Activated T-helper 17 cell treated with anti-CD3 and anti-CD28 coated beads, Interleukin-2, amount 50 U/mL, for 72 hours (primary cell): ENCODE results near the gene CLEC4M. TPM values are rescaled to one million over a fixed set of nuclear protein-coding genes. Genes with fewer than 3 reads are reported as not detected.
"Not testable (repeated sequence)": the region's sequence is repeated elsewhere in the genome, so short reads cannot be mapped to it uniquely, and the experiment has no call there.

Experiments
- ATAC-seq: fragments of 150-1000 bp; cut with Tn5 transposase; replicated peaks from 2 replicates; pipeline ENCODE4 v1.10.0; 2021; ENCODE audit warnings: mild to moderate bottlenecking, moderate library complexity
- H3K27ac Mint-ChIP-seq: one replicate; pipeline ENCODE4 v1.8.0; 2022; ENCODE audit warnings: mixed read lengths
- H3K27me3 Mint-ChIP-seq: one replicate; pipeline ENCODE4 v1.8.0; 2022; ENCODE audit warnings: mixed read lengths
- H3K36me3 Mint-ChIP-seq: one replicate; pipeline ENCODE4 v1.8.0; 2022; ENCODE audit warnings: low read depth, mild to moderate bottlenecking, mixed read lengths
- H3K4me1 Mint-ChIP-seq: one replicate; pipeline ENCODE4 v1.8.0; 2022; ENCODE audit warnings: mixed read lengths
- H3K4me3 Mint-ChIP-seq: one replicate; pipeline ENCODE4 v1.8.0; 2022; ENCODE audit warnings: mild to moderate bottlenecking, mixed read lengths
- H3K9me3 Mint-ChIP-seq: one replicate; pipeline ENCODE4 v1.8.0; 2022; ENCODE audit warnings: mixed read lengths
- total RNA-seq, 2 donors: library from RNA; stranded (reverse); gene quantifications; one replicate each; pipeline ENCODE4 v1.2.3, GENCODE V29; 2022

Gene CLEC4M
- total RNA-seq, 2 donors from 2014 or later = not detected

DNA sequence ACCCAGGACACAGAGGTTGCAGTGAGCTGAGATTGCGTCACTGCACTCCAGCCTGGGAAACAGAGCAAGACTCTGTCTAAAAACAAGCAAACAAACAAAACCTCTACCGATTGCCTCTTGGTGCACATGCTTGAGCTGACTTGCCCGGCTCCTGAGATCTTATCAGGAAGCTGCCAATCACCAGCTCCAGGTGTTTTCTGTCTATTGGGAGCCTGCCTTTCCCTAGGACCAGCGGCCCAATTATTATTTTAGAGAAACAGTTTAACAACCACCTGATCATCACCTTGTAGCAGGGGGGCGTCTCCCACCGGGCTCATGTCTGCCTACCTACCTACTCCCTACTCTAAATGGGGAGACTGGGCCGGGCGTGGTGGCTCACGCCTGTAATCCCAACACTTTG, 10.8 kb downstream of the CLEC4M start:
- Mint-ChIP-seq H3K4me1 (peaks cover 15% of the 10 kb centered on the region), H3K9me3 (no peaks in the 10 kb centered on the region), H3K27ac (no peak overlapping the region), H3K4me3 (no peak overlapping the region), H3K27me3 (peaks cover 21% of the 10 kb centered on the region), H3K36me3 (no peaks in the 10 kb centered on the region)
- no peak for ATAC-seq

DNA sequence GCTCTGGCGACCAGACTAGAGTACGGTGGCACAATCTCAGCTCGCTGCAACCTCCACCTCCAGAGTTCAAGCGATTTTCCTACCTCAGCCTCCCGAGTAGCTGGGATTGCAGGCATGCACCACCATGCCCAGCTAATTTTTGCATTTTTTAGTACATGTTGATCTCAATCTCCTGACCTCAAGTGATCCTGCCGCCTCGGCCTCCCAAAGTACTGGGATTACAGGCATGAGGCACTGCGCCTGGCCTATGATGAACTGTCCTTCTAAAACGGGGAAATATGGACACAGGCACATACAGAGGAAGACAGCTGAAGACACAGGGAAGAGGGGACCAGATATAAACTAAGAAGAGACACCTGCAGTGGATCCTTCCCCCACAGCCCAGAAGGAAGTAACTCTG, 12.7 kb downstream of the CLEC4M start:
- Mint-ChIP-seq H3K36me3 (no peaks in the 10 kb centered on the region), H3K4me1 (peaks cover 15% of the 10 kb centered on the region), H3K9me3 (no peaks in the 10 kb centered on the region), H3K4me3 (no peak overlapping the region), H3K27ac (no peak overlapping the region), H3K27me3 (peaks cover 20% of the 10 kb centered on the region)
- no peak for ATAC-seq

DNA sequence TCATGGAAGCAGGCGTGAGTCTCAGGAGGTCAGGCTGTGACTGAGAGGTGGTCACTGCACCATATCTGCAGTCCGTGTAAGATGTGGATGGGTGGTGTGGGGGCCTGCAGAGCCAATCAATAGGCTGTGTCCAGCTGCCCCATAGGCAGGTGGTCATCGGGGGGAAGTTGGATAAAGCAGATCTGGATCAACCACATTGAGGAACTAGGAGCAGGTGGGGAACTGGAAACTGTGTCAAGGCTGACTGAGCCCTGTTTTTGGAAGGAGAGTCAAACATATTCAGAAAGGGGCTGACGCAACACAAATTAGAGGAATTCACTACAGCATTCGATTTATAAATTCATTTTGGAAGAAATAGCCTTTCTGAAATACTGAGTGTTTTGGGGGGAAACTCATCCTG, 15.0 kb downstream of the CLEC4M start:
- Mint-ChIP-seq H3K27ac (no peak overlapping the region), H3K4me1 (no peaks in the 10 kb centered on the region), H3K9me3 (no peaks in the 10 kb centered on the region), H3K36me3 (no peaks in the 10 kb centered on the region), H3K27me3 (peaks cover 23% of the 10 kb centered on the region), H3K4me3 (no peak overlapping the region)
- no peak for ATAC-seq

DNA sequence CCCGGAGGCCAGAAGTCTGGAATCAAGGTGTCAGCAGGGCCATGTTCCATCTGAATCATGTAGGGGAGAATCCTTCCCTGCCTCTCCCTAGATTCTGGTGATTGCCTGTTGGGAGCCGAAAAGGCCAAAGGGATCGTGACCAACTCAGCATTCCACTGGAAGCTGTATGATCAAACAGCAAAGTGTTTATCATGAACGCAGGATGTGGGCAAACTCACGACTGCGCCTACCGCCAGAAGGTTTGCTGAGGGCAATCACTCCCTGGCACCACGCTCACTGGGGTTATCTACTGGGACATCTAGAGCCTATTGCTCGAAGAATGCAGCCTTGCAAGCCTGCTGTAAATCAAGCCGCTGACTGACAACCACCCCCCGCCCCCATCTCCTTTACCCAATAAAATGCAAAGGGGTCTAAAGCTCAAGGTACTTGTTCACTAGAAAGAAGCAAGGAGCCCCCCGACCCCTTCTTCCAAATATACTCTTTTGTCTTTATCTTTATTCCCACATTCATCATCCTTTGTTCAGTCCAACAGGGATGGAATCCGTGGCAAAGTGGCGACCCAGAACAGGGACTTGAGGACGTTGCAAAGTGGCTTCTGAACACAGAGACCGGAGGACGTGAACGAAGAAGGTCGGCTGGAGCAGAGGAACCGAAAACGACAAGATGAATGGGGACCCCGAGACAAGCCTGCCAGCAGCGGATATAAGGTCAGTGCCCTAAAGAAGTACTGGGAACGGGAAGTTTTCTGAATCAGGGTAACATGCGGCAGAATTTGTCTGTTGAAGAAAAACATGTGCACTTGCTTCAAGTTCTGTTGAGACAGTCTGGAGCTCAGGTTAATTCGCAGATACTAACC, 16.8 kb downstream of the CLEC4M start:
- Mint-ChIP-seq H3K27ac (no peak overlapping the region), H3K27me3 (peaks cover 37% of the 10 kb centered on the region)

DNA sequence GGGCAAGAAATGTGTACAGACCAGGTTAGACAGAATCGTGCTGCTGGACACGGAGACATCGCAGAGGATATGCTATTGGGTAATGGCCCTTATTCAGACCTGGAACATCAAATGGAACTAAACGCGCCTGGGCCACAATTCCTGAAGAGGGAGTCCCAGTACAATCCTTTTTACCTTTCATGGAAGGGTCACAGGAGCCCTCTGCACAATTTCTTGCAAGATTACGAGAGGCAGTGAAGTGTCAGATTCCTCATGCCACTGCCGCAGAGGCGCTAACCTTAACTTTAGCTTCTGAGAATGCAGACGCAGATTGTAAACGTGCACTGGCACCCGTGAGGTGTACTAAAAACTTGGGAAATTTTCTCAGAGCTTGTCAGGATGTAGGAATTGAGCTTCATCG, 18.1 kb downstream of the CLEC4M start:
- Mint-ChIP-seq H3K4me3 (no peak overlapping the region), H3K9me3 (no peaks in the 10 kb centered on the region), H3K36me3 (no peaks in the 10 kb centered on the region), H3K4me1 (no peaks in the 10 kb centered on the region), H3K27ac (no peak overlapping the region), H3K27me3 (peaks cover 35% of the 10 kb centered on the region)
- no peak for ATAC-seq

More for the DNA sequence above, 16.8 kb downstream of the CLEC4M start:
- ATAC-seq = no peak
- Mint-ChIP-seq H3K9me3 (no peaks in the 10 kb centered on the region), H3K4me3 (no peak overlapping the region), H3K36me3 (no peaks in the 10 kb centered on the region), H3K4me1 (no peaks in the 10 kb centered on the region)

DNA sequence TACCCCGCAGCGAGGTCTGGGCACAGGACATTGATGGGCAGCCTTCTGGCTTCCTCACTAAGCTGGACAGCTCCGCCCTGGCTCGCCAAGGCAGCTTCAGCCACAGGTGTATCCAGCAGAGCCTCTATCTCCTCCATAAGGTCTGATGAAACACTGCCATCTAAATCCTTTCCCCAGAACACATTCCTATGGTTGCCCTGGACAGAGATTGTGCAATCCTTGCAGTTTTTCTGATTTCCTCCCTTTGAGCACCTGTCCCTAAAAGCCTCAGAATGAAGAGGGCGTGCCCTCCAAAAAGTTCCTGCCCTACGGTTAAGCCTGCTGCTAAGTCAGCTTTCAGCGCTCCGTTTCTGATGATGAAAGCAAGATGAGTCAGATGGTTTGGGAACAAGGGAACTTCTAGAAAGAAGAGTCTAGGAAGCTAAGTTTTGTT, 21.0 kb downstream of the CLEC4M start:
- no peaks in the 10 kb centered on the region for H3K4me1 Mint-ChIP-seq
- no peak overlapping the region for H3K4me3 Mint-ChIP-seq
- H3K27me3 Mint-ChIP-seq = peaks cover 33% of the 10 kb centered on the region
- H3K9me3 Mint-ChIP-seq = no peaks in the 10 kb centered on the region
- H3K36me3 Mint-ChIP-seq = no peaks in the 10 kb centered on the region
- H3K27ac Mint-ChIP-seq = no peak overlapping the region
- no peak for ATAC-seq

DNA sequence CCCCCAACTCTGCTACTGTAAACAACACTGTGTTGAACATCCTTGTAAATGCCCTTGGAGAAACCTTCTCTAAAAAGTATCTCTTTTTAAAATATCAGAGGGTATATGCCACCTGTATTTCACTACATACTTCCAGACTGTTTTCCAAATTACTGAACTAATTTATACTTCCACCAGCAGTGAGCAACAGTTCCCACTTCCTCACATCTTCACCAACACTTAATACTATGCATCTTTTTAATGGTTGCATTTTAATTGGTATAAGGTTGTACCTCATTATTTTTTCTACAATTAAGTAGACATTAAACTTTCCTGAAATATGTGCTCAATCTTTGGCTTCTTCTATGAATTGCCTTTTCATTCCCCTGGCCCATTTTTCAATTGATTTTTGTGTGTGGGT, 21.8 kb downstream of the CLEC4M start:
- H3K4me3 Mint-ChIP-seq = no peak overlapping the region
- no peak overlapping the region for H3K27ac Mint-ChIP-seq
- no peaks in the 10 kb centered on the region for H3K36me3 Mint-ChIP-seq
- H3K4me1 Mint-ChIP-seq = no peaks in the 10 kb centered on the region
- H3K9me3 Mint-ChIP-seq = no peaks in the 10 kb centered on the region
- ATAC-seq = no peak
- peaks cover 33% of the 10 kb centered on the region for H3K27me3 Mint-ChIP-seq

DNA sequence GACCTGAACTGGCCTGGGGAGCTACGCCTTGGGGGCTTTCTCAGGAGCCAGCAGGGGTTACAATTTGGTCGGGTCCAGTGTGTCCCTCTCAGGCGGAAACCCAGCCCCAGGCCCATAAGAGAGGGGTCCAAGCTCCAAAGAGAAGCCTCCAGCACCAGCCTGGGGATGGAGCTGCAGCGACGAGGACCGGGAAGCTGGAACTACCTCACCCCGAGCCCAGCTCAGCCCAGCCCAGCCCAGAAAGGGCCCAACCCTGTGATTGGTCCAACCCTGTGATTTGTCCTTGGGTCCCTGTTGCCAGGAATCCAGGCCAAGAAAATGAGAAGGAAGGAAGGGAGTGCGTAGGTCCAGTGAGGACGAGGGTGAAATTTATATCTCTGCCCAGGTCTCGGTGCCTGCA, 24.1 kb downstream of the CLEC4M start:
- Mint-ChIP-seq H3K4me3 (no peak overlapping the region), H3K27ac (no peak overlapping the region), H3K4me1 (no peaks in the 10 kb centered on the region), H3K27me3 (peaks cover 25% of the 10 kb centered on the region), H3K9me3 (no peaks in the 10 kb centered on the region), H3K36me3 (no peaks in the 10 kb centered on the region)
- no peak for ATAC-seq

DNA sequence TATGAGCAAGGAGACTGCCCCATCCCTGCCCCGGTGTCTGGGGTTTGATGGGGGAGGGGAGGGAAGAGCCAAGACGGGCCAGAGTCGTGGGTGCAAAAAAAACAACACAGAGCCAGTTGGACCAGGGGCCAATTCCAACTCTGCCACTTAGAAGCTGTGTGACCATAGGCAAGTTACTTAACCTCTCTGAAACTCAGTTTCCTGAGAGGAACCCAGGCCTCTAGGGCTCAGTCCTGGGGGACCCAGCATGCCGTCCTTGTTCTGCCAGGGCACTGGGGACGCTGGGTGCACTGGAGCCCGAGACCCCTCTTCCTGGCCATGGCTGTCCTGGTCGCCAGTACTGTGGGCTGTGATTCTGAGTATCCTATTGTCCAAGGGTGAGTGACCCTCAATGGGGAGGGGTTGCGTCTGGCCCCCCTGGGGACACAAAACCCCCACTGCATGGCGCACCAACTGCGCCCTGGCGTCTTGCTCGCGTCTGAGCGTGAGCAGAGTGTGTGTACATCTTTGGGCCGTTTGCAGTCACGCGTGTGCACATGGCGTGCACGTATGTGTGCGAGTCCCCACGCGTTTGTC, 24.6 kb downstream of the CLEC4M start:
- no peaks in the 10 kb centered on the region for H3K9me3 Mint-ChIP-seq
- ATAC-seq = no peak
- H3K27ac Mint-ChIP-seq = no peak overlapping the region
- no peak overlapping the region for H3K4me3 Mint-ChIP-seq
- H3K36me3 Mint-ChIP-seq = no peaks in the 10 kb centered on the region
- no peaks in the 10 kb centered on the region for H3K4me1 Mint-ChIP-seq
- peaks cover 27% of the 10 kb centered on the region for H3K27me3 Mint-ChIP-seq

DNA sequence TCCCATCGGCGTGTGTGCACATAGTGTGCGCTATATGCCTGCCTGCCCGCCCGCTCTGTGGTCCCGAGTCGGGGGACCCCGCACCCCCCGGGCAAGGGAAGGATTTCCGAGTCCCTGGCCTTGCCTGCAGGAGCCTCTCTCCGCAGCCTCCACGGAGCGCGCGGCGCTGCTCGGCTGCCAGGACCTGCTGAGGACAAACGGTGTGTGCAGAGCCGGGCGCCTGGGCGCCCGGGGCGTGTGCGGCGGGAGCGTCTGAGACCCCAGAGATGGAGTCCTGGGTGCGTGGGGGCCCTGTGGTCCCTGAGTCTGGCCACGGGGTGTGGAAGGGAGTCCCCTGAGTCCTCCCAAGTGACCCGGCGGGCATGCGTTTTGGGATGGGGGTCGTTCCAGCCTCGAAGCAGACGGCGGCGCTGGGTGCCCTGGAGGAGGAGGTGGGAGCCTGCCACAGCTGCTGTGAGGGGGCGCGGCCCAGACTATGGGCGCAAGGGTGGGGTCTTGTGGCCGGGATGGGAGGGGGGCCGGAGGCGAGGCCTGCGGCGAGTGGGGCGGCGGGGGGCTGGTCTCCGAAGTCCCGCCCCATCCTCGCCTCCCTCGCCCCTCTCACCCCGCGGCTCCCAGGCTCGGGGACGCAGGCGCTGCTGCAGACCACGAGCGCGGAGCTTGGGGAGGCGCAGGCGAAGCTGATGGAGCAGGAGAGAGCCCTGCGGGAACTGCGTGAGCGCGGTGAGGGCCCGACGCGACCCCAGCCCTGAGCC, 25.3 kb downstream of the CLEC4M start:
- Mint-ChIP-seq H3K36me3 (no peaks in the 10 kb centered on the region), H3K4me3 (no peak overlapping the region), H3K27ac (no peak overlapping the region), H3K9me3 (no peaks in the 10 kb centered on the region), H3K4me1 (no peaks in the 10 kb centered on the region), H3K27me3 (peaks cover 26% of the 10 kb centered on the region)
- ATAC-seq = no peak

DNA sequence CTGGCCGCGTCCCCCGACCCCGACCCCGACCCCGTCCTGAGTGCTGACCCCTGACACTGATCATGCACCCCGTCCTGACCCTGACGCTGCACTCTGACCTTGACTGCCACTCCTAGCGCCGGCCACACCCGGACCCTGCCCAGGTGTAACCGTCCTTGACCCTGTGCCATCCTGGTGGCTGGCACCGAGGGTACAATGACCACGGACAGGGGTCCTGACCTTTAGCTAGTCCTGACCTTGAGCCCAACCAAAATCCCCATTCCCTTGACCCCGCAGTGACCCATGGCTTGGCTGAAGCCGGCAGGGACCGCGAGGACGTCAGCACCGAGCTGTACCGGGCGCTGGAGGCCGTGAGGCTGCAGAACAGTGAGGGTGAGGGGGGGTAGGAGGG, 25.9 kb downstream of the CLEC4M start:
- Mint-ChIP-seq H3K4me3 (peak overlapping the region; percentile 23), H3K36me3 (no peaks in the 10 kb centered on the region), H3K27me3 (peaks cover 23% of the 10 kb centered on the region), H3K9me3 (no peaks in the 10 kb centered on the region), H3K27ac (no peak overlapping the region), H3K4me1 (no peaks in the 10 kb centered on the region)
- no peak for ATAC-seq

DNA sequence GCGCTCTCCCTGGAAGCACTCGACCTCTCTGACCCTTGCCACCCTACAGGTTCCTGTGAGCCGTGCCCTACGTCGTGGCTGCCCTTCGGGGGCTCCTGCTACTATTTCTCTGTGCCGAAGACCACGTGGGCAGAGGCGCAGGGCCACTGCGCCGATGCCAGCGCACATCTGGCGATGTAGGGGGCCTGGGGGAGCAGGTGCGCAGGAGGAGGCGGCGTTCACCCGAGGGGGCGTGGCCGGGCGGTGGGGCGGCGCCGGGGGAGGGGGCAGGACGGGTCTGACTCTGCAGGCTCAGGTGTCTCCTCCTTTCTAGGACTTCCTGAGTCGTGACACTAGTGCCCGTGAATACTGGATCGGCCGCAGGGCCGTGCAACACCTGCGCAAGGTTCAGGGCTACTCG, 26.4 kb downstream of the CLEC4M start:
- Mint-ChIP-seq H3K9me3 (no peaks in the 10 kb centered on the region), H3K4me3 (peak overlapping the region; percentile 23), H3K36me3 (no peaks in the 10 kb centered on the region), H3K27ac (no peak overlapping the region), H3K27me3 (peaks cover 23% of the 10 kb centered on the region), H3K4me1 (no peaks in the 10 kb centered on the region)
- ATAC-seq = no peak

DNA sequence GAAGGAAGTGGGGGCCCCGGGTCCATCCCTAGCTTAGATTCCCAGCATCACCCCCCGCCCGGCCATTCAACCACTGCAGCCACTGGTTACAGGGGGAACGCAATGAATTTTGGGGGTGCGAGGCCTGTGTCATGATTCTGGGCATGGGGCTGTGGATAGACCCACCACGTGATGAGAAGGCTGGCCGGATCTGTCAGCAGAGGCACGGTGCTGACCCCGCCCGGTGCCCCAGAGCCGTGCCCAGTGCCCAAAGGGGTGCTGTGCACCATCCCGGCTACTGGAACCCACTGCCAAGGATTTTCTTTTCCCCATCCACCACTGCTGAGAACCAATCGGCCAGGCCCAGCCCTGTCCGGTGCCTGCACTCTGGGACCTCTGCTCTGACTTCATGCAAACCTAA, 27.4 kb downstream of the CLEC4M start:
- no peaks in the 10 kb centered on the region for H3K4me1 Mint-ChIP-seq
- no peak for ATAC-seq
- no peaks in the 10 kb centered on the region for H3K9me3 Mint-ChIP-seq
- peaks cover 19% of the 10 kb centered on the region for H3K27me3 Mint-ChIP-seq
- no peak overlapping the region for H3K4me3 Mint-ChIP-seq
- no peak overlapping the region for H3K27ac Mint-ChIP-seq
- no peaks in the 10 kb centered on the region for H3K36me3 Mint-ChIP-seq

DNA sequence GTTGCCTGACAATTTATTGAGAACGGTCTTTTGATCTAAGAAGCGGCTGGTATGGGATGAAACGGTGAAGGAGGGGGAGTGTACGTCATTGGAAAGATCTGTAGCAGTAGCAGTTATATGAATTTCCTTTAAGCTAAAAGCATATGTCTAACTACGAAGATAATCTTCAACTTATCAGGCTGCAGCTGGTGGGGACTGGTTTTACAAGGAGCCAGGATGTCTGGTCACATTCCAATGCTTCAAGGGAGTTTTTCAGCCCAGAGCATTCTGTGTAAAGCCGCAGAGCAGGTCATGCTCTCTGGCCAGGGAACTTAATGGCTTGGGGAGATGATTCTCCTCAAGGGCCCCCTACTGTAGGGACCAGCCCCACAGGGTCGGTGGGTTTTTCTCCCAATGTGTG, 29.2 kb downstream of the CLEC4M start:
- no peak for ATAC-seq
- Mint-ChIP-seq H3K9me3 (no peaks in the 10 kb centered on the region), H3K4me3 (no peak overlapping the region), H3K27me3 (peaks cover 23% of the 10 kb centered on the region), H3K36me3 (no peaks in the 10 kb centered on the region), H3K27ac (no peak overlapping the region), H3K4me1 (no peaks in the 10 kb centered on the region)

DNA sequence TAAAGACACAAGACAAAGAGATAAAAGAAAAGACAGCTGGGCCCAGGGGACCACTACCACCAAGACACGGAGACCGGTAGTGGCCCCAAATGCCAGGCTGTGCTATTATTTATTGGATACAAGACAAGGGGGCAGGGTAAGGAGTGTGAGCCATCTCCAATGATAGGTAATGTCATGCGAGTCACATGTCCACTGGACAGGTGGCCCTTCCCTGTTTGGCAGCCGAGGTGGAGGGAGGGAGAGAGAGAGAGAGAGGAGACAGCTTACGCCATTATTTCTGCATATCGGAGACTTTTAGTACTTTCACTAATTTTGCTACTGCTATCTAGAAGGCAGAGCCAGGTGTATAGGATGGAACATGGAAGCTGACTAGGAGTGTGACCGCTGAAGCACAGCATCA, 29.7 kb downstream of the CLEC4M start:
- not testable (repeated sequence) for H3K27ac Mint-ChIP-seq, H3K4me1 Mint-ChIP-seq, ATAC-seq, H3K9me3 Mint-ChIP-seq, H3K4me3 Mint-ChIP-seq, H3K36me3 Mint-ChIP-seq
- peaks cover 24% of the 10 kb centered on the region for H3K27me3 Mint-ChIP-seq
